Smooth muscle cell of the brain vasculature (primary cell): ENCODE results near the gene COL2A1.

Experiments
- DNase-seq: peaks from one replicate; pipeline ENCODE4 v3.0.0-alpha.2; 2012; ENCODE audit warnings: low read depth, low spot score

The COL2A1 gene

GRCh38 chr12:48004053-48004941 lies at the start of gene COL2A1:
Gene COL2A1 (minus strand): TSS chr12:48004476. CDS start chr12:48004321, 155 bp downstream.
- no peak for DNase-seq

GRCh38 chr12:48053883-48054282 lies 49.6 kb upstream of the COL2A1 start:
- no peak for DNase-seq

GRCh38 chr12:48053122-48053521 lies 48.8 kb upstream of the COL2A1 start:
- DNase-seq = no peak

- no peak for DNase-seq
Measured at GRCh38 chr12:48051681-48052080, 47.4 kb upstream of the COL2A1 start.

- DNase-seq = no peak
Measured at GRCh38 chr12:48050174-48050573, 45.9 kb upstream of the COL2A1 start.

- DNase-seq = no peak
Measured at GRCh38 chr12:48045965-48046518, 41.8 kb upstream of the COL2A1 start.

GRCh38 chr12:48045061-48045846 lies 41.0 kb upstream of the COL2A1 start:
- no peak for DNase-seq

GRCh38 chr12:48044396-48044795 lies 40.1 kb upstream of the COL2A1 start:
- no peak for DNase-seq

GRCh38 chr12:48043771-48044170 lies 39.5 kb upstream of the COL2A1 start:
- DNase-seq = no peak

GRCh38 chr12:48041591-48042423 lies 37.5 kb upstream of the COL2A1 start:
- DNase-seq = no peak

GRCh38 chr12:48040354-48040753 lies 36.1 kb upstream of the COL2A1 start:
- DNase-seq = no peak

- no peak for DNase-seq
Measured at GRCh38 chr12:48039151-48039550, 34.9 kb upstream of the COL2A1 start.

- no peak for DNase-seq
Measured at GRCh38 chr12:48038085-48038484, 33.8 kb upstream of the COL2A1 start.

GRCh38 chr12:48037267-48037915 lies 33.1 kb upstream of the COL2A1 start:
- peak; percentile 17 for DNase-seq

GRCh38 chr12:48036818-48037217 lies 32.5 kb upstream of the COL2A1 start:
- DNase-seq = no peak

GRCh38 chr12:48034835-48035805 lies 30.8 kb upstream of the COL2A1 start:
- no peak for DNase-seq

- no peak for DNase-seq
Measured at GRCh38 chr12:48033451-48033850, 29.2 kb upstream of the COL2A1 start.

GRCh38 chr12:48032597-48032996 lies 28.3 kb upstream of the COL2A1 start:
- DNase-seq = no peak

- no peak for DNase-seq
Measured at GRCh38 chr12:48031135-48031960, 27.1 kb upstream of the COL2A1 start.
